Measurements from ENCODE around the gene HRH4.
A peak's percentile ranks its signal among the peaks of the same experiment; 100 is the strongest.

HRH4 gene

DNA sequence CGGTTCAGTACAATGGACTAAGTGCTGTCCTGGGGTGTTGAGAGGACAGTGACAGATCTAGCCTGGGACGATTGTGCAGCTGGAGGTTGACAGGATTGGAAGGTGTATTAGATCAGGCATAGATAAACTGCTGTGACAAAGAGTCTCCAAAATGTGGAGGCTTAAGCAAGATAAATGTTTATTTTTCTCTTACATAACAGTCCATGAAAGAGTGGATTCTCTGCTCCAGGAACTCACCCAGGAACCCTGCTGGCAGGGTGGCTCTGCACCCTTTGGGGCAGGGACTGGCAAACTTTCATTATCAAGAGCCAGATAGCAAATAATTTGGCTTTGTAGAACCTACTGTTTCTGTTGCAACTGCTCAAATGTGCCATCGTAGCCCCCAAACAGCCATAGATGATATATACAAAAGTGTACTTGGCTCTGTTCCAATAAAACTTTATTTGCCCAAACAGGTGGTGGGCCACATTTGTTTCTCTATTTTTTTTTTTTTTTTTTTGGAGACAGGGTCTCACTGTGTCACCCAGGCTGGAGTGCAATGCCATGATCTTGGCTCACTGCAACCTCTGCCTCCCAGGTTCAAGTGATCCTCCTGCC, 9.7 kb downstream of the HRH4 start:
- no peak for DNase-seq

DNA sequence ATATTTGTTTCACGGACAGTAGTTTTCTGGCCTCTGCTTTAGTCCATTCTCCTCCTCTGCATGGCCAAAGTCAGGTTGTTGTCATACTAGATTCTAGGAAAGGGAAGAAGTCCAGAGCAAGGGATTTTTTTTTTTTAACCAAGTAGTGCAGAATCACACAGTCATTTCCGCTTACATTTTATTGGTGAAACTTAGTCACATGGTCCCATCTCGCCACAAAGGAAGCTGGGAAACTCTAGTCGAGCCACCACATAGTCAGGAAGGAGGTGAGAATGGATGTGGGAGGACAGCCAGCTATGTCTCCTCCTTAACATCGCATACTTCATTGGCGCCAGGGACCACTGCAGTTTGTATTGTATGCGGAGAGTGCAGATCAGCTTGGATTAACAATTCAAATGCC, 10.4 kb downstream of the HRH4 start:
- no peak for DNase-seq

DNA sequence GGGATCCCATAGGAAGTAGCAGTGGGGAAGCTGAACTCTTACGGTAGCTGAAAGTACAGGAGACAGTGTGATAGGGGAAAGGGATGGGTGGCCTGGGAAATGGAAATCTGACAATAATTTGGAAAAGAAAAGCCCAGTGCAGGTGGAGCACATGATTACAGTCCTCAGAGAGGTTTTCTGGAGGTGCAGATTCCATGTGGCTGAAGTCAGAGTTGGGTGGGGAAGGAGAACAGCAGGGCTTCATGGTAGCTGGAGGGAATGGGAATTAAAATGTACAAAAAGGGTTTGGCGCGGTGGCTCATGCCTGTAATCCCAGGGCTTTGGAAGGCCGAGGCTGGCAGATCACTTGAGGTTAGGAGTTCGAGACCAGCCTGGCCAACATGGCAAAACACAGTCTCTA, 12.2 kb downstream of the HRH4 start:
- no peak for DNase-seq

DNA sequence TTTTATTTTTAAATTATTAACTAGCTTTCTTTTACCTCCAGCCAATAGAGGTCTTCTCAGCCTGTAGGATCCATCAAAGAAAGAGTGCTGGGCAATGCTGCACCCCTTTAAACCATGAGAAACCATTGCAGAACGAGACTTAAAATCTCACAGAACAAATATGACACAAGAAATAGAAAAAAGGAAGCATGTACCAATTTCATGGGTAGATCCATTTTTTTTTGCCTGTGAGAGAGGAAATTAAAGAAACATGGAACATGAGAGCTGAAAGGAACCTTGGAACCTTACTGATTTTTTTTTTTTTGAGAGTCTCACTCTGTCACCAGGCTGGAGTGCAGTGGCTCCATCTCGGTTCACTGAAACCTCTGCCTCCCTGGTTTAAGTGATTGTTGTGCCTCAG, 14.0 kb downstream of the HRH4 start:
- DNase-seq, result no peak

DNA sequence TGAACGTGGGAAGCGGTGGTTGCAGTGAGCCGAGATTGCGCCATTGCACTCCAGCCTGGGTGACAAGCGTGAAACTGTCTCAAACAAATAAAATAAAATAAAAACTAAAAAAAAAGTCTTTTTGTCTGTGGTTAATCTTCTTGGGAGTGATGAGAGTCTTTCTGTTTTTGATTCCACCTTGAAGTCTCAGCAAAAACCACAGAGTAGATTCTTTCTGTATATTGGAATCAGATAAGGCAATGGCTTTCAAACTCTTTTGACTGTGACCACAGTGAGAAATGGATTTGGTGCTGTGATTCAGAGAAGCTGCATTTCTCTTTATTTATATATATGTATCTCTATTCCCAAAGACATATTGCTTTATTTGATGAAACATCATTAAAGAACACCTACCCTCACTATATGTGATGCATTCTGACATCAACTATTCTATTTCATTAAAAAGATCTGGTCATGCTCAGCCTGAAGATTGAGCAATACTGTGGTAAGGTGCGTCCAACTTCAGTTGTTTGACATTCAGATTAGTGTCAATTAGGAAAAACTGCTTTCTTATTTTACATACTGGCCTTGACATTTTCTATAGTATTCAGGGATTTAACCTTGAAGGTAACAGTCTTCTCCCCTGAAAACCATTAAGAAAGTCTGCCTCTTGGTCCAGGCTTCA, 15.6 kb downstream of the HRH4 start:
- DNase-seq, result no peak

DNA sequence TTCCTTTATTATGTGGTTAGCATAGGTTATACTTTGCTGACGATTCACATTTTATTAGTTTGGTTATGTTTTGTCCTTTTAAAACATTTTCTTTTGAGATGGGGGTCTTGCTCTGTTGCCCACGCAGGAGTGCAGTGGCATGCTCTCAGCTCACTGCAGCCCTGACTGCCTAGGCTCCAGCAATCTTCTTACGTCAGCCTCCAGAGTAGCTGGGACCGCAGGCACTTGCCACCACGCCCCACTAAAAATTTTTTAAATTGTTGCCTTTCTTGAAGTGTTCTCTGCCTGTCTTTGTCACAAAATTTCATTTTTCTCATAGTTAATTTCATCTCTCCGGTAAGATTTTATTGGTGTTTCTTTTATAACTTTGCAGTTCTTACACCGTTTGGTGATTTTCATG, 18.9 kb downstream of the HRH4 start:
- no peak for DNase-seq

DNA sequence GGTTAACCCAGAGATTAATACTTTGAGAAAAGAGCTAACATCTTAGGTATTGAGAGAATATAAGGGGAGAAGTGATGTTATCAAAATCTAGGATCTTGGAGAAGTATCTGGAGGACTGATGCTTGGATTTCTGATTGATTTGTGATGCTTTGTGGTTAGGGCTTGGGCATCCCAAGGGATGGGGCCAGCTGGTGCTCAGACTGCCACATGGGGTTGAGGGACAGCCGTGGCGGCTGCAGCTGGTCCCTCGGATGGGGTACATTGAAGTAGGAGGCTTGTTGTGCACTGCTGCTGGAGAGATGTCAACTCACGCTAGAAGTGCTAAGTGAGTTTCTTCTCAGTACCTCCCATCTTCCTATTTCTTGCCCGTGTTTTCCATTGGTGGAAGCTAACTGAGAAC, 22.4 kb downstream of the HRH4 start:
- DNase-seq, result peak; percentile 67

DNA sequence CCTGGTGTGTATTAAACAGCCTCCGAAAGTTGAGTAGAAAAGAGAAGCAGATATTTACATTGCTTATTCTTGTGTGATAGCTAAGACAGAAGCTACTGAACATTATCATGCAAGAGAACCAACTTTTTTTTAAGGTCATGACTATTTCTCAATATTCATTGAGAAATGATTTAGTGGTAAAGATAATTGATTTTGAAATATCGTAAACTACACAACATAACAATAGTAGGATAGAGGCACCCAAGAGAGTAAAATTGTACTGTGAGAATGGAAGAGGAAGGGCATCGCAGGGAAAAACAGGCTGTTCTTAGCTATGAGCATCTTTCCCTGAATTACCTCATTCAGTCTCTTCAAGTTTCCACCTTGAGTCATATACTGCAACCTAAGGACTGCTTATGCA, 25.2 kb downstream of the HRH4 start:
- no peak for DNase-seq

DNA sequence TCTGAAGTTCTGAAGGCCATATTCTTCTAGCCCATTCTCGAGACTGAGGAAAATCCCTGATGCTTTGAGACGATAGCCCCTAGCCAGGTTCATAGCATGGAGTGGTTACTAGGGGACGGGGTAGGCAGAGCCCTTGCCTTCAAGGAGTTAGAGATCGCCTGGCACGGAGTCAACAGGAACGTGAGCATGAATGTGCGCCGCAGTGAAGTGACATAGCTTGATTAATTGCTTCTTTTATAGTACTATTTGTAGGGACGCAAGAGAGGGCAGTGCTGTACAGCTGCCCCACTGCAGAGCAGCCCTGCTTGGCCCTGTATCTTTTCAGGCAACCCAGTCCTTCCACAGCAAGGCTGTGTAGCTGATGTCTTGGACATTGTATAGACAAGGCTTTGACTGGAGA, 26.2 kb downstream of the HRH4 start:
- no peak for DNase-seq

DNA sequence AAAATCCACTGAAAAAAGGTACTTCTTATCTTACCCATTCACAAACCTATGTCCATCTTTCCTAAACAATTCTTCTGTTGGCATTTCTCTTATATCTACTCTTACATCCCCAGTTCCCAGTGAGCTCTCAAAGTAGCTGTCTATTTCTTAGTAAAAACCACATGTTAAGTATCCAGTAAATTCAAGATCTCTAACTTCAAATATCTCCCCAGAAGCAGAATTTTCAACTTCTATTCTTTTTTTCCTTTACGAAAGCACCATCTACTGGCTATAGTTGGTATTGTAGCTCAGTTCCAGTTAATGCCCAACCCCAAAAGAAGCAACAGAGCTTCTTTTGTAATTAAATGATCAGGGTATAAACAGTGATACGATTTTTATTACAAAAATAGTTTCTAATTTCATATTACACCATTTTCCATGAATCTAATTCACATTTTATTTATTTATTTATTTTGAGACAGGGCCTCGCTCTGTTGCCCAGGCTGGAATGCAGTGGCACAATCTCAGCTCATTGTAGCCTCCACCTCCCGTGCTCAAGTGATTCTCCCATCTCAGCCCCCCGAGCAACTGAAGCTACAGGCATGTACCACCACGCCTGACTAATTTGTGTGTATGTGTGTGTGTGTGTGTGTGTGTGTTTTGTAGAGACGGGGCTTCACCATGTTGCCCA, 28.5 kb downstream of the HRH4 start:
- DNase-seq, result peak; percentile 89

DNA sequence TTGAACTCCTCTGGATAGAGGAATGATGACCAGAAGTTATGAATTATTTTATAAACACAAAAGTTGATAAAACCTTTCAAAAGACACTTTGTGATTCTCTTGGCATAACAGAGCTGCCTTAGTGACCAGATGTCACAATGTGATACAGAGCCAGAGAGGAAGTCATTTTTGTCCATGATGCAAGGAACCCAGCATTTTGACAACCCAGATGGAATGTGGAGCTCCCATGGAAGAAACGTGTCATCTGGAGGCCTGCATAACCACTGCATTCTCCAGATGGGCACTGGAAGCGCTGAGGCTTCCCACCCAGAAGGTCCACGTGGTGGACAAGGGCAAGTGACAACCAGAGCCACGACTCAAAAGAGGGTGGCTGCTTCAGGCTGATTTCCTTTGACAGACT, 30.1 kb downstream of the HRH4 start:
- peak; percentile 28 for DNase-seq

DNA sequence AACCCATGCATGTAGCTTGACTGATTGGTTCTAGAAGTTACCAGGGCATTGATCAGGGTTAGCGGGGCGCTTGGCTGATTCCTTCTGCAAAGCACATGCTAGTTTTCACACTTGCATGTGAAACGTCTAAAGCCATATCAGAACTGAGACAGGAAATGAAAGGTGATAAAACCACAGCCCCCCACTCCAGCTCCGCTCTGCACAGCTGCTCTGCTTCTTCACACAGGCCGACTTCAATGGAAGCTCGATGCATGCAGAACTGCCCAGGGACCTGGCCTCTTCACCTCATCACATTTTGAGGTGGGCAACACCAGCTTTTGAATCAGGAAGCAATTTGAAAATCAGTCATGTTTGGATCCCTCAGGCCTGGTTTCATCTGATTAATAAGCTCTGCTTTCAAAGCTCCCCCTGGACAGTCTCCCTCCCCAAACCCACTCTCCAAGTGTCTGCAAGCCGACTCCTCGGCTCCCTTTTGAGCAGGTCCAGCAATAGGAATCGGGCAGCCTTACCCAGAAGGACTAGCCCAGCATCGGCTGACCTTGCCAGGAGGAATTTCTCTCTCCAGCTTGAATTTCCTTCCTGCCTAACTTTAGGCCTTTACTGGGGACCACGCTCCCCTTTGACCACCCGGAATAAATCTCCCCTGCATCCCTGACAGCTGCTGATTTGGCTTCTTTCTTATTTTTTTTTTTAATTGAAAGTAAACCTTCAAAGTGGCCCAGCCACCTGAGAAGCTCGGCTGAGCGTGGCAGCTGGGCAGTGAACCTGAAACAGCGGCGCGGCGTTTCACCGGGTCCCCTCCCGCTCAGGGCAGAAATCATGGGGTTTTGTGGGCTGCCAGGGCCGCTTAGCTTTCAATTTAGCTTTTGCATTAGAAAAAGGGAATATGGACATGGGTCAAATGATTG, 31.7 kb downstream of the HRH4 start:
- DNase-seq, result peak; percentile 75

DNA sequence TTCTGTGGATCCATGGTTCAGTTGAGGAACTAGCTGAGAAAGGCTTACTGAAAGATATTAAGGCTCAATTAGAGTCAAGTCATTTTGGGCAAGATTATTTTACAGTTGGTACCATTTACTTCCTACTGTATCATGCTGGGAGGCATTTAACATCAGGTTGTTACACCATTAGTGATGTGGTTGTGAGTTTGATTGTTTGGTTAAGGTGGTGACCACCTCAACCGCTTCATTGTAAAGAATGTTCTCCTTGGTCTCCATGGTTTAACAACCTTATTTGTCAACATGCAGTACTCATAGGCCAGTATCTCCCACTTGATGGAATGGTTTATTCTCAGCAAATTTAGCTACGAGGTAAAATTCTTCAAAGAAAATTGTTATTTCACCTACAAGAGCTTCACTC, 34.1 kb downstream of the HRH4 start:
- DNase-seq, result no peak

DNA sequence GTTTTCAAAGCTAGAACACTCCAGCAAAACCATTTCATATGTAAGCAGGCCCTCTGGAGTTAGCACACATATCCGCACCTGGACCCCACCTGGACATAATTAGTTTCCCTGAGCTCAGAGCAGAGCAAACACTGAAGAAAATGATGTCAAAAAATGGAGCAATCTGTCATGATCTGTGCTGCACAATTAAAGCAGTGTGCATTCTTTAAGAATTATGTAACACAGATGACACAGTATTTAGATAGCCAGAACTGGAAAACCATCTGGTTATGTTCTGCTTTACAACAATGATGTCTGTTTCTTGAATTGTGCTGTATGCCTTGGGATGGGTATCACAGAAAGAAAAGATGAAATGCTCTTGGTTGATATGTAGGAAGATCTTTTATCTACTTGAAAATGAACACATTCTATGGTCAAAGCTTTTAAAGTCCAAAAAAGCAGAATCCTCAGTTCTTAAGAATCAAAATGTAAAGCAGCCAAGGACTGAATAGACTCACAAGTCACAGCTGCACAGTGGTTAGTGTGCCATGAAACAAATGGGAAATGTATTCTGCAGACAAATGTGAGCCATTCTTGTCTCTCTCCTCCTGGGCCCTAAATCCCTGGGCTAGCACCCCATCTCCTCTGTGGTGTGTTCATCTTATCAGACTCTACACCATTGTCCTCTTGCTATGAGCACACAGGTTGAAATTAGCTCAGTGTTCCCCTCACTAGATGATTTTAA, 36.8 kb downstream of the HRH4 start:
- peak; percentile 46 for DNase-seq

DNA sequence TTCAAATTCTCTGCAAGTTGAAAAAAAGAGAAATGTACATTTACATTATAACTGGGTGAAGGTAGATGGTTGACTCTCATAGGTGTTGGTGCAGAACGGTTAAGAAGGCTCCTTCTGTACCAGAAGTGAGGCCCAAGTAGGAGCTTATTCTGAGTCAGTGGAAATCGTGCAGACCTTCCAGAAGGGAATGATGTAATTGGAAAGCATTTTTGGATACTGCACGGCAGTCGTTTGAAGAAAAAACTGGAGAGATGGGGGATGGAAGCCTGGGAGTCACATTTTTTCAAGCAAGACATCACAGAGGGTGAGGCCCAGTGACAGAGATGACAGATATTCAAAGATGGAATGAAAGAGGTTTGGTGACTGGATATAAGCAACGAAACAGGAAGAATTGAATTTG, 39.4 kb downstream of the HRH4 start:
- DNase-seq, result no peak

DNA sequence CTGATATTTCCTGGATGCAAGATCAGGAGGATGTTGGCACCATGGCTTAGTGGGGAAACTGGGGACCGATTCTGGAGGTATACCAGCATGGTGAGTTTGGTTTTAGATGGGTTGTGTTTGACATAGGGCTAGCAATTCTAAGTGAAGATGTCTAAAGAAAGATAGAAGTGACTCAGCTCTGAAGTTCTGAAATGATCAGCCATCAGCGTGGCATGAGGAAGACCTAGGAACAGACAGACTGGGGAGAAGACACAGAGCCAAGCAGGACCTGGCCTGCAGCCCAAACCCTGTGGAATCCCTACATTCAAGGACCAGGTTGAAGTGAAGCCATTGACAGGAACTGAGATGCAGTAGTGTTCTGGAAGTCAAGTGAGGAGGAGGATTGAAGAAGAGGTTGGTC, 39.8 kb downstream of the HRH4 start:
- no peak for DNase-seq

DNA sequence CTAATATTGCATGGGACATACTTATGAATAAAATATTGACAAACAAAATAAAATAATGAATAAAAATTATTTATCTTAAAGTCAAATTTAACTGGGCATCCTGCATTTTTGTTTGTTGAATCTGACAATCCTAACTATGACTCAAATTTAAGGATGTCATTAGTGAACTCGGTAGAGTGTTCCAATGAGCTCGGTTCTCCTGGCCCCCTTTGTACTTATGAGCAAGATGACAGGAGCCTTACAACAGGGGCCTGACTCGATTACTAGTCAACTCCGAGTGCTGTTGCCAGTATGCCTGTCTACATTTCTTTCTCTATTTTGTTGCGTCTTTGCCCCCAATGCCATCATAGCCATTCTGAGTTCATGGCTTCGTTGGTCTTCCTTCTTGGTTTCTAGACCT, 40.3 kb downstream of the HRH4 start:
- DNase-seq, result no peak

DNA sequence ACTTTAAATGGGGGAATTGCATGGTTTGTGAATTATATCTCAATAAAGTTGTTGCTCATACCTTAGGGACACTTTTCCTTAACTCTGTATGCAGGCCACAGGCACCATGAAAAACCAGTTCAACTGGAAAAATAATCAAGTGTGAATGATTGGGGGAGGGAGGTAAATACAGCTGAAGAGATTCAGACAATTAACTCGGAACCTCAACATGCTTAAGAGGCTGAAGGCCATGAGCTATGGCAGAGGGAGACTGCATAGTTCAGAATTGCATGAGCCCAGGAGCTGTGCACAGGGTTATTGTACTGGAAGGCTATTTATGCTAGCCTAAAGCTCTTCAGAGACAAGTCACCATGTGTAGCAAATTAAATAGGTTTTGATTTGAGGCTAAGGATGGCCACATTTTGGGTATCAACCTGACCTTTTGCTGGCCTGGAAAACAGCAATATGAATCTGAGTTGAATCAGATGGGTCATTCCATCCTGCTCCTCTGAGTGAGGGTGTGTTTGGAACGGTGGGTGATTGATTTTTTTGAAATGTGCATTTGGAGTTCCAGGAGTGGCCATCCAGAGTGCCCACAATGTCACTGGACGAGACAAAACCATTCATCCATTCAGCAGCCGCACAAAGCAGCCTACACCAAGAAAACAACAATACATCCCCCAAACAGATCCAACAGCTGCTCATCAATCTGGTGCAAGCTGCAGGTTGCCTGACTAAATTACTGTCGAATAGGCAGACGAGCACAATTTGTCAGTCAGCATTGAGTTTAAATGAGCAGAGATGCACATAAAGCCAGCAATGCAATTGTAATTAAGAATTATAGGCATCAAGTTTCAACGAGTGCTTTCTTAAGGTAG, 42.5 kb downstream of the HRH4 start:
- DNase-seq, result peak; percentile 80

DNA sequence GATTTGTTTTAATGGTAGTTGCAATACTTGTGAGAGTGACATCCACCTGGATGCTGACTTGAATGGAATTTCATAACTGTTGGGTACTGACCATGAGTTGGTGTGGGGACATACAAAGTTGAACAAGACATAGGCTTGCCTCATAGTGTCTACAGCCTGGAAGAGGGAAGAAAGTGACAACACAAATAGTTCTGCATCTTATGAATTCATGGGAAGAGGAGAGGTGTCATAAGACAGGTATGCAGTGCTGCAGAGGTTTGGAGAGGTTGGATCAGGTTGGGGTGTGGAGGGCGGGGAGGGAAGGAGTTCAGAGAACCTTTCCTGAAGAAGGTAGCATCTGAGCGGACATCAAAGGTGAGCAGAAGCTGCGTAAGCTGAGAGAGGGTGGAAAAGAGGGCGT, 44.0 kb downstream of the HRH4 start:
- DNase-seq, result no peak

DNA sequence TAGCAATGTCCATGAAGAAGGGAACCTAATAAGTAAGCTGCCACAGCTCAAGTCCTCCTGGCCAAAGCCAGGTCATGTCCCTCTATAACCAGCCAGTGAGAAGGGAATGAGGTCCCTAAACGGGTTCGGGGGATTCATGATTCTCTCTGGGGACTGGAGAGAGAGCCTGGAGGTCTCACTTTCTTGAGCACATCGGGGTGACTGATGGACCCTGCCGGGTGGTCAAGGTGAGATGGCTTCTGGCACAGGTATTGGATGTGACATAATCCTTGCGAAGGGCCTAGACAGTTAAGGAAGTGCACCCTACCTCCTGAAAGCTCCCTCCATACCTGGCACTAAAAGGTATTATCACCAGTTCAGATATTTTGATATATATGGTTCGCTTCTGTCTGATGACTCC, 45.7 kb downstream of the HRH4 start:
- DNase-seq, result no peak

DNA sequence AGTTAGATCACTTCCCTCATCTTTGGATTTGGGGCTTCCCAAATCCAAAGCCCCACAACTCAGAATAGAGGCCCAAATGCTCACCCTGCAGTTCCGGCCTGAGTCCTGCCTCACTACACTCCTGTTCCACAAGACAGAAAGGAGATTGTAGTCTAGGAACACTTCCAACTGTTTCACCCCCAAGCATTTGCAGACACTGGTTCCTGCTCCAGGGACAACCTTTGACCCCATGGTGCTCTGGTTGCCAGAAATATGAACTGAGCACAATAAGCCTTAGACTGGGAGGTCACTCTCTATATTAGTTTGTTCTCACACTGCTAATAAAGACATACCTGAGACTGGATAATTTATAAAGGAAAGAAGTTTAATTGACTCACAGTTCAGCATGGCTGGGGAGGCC, 49.0 kb downstream of the HRH4 start:
- no peak for DNase-seq

DNA sequence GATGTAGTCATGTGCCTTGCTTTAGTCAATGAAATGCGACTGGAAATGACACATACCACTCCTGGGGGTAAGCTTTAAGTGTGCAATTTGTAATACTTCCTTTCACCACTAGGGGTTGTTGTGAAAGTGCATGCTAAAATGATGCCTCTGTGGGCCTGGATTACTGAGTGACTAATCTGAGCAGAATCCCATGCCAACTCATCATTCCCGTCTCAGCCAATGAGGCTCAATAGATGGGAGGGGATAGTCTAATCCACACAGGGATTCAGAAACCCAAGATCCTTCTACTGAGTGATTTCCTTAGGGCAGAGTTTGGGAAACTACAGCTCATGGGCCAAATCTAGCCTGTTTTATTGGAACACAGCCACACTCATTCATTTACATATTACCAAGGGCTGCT, 54.0 kb downstream of the HRH4 start:
- DNase-seq, result no peak
